Activated CD8-positive, alpha-beta memory T cell treated with anti-CD3 and anti-CD28 coated beads, Interleukin-2, amount 10 ng/mL, durations not matched to agents 7 days and 5 days (primary cell): ENCODE data around the gene CRYBA2. TPM values are rescaled to one million over a fixed set of nuclear protein-coding genes. Genes with fewer than 3 reads are reported as not detected.
A peak's percentile ranks its signal among the peaks of the same experiment; 100 is the strongest.

Source experiments
- ATAC-seq: fragments of 150-1000 bp; cut with Tn5 transposase; one replicate; pipeline ENCODE4 v1.10.0; 2021; ENCODE audit warnings: moderate library complexity
- CTCF ChIA-PET: fragments of 350-600 bp; sonication (Branson Sonifier 250); formaldehyde crosslinking; loops from one replicate; lab custom pipeline; 2021; ENCODE audit warnings: antibody characterized with exemption; lab: Charles Lee
- DNase-seq: peaks from one replicate; pipeline ENCODE4 v3.0.0-alpha.2; 2020
- H3K27ac Mint-ChIP-seq: one replicate; pipeline ENCODE4 v1.8.0; 2021; ENCODE audit warnings: mild to moderate bottlenecking, mixed read lengths
- H3K27me3 Mint-ChIP-seq: one replicate; pipeline ENCODE4 v1.8.0; 2021; ENCODE audit warnings: mixed read lengths
- H3K36me3 Mint-ChIP-seq: one replicate; pipeline ENCODE4 v1.8.0; 2021; ENCODE audit warnings: mild to moderate bottlenecking, mixed read lengths
- H3K4me1 Mint-ChIP-seq: one replicate; pipeline ENCODE4 v1.8.0; 2021; ENCODE audit warnings: mixed read lengths
- H3K4me3 Mint-ChIP-seq: one replicate; pipeline ENCODE4 v1.8.0; 2021; ENCODE audit warnings: mild to moderate bottlenecking, moderate library complexity, mixed read lengths
- H3K9me3 Mint-ChIP-seq: one replicate; pipeline ENCODE4 v1.8.0; 2022; ENCODE audit warnings: low read depth, mixed read lengths
- total RNA-seq, 2 experiments: library from RNA; stranded (reverse); gene quantifications; one replicate each; pipeline ENCODE4 v1.2.3, GENCODE V29; 2021

Gene CRYBA2
- total RNA-seq, 2 experiments from 2014 or later = not detected

DNA sequence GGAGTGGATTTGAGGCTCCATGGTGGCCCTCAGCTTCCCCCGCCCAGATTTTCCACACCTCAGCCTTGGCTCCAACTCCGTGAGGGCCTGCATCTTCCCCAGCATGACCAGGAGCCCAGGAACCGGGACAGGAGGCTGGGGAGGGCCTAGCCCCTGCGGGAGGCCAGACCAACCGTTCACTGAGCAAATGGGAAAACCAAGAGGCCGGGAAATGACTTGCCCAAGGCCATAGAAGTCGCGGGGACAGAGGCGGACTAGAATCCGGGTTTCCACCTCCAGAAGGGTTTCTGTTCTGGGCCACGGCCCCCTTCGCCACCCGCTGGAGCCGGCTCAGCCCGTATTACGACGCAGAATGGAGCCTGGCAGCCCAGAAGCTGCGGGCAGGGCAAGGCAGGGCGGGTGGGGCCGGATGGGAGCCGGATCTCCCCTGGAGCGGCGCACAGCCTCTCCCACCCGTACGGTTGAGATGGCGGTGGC, 7.9 kb upstream of the CRYBA2 start:
- H3K4me1 Mint-ChIP-seq = peaks cover 7% of the 10 kb centered on the region
- H3K27ac Mint-ChIP-seq = no peak overlapping the region
- H3K36me3 Mint-ChIP-seq = no peaks in the 10 kb centered on the region
- ATAC-seq (no peak), DNase-seq (no peak)
- no peak overlapping the region for H3K4me3 Mint-ChIP-seq
- peaks cover 77% of the 10 kb centered on the region for H3K27me3 Mint-ChIP-seq
- CTCF ChIA-PET = interaction anchor here (1.2 to 1.5 kb wide), 3 partner anchors 21 to 57 kb away, joined by 3 to 14 read pairs (median 5); no protein-coding TSS in a partner anchor
- no peaks in the 10 kb centered on the region for H3K9me3 Mint-ChIP-seq

- H3K4me1 Mint-ChIP-seq = peaks cover 8% of the 10 kb centered on the region
- H3K9me3 Mint-ChIP-seq = no peaks in the 10 kb centered on the region
- H3K4me3 Mint-ChIP-seq = no peak overlapping the region
- CTCF ChIA-PET = interaction anchor here (1.2 to 1.5 kb wide), 2 partner anchors 10 to 29 kb away, joined by 3 to 4 read pairs; no protein-coding TSS in a partner anchor
- no peaks in the 10 kb centered on the region for H3K36me3 Mint-ChIP-seq
- DNase-seq (no peak), ATAC-seq (no peak)
- H3K27ac Mint-ChIP-seq = no peak overlapping the region
- peaks cover 80% of the 10 kb centered on the region for H3K27me3 Mint-ChIP-seq
Observed at GRCh38 chr2:219000569-219000960, 7.3 kb upstream of the CRYBA2 start.

DNA sequence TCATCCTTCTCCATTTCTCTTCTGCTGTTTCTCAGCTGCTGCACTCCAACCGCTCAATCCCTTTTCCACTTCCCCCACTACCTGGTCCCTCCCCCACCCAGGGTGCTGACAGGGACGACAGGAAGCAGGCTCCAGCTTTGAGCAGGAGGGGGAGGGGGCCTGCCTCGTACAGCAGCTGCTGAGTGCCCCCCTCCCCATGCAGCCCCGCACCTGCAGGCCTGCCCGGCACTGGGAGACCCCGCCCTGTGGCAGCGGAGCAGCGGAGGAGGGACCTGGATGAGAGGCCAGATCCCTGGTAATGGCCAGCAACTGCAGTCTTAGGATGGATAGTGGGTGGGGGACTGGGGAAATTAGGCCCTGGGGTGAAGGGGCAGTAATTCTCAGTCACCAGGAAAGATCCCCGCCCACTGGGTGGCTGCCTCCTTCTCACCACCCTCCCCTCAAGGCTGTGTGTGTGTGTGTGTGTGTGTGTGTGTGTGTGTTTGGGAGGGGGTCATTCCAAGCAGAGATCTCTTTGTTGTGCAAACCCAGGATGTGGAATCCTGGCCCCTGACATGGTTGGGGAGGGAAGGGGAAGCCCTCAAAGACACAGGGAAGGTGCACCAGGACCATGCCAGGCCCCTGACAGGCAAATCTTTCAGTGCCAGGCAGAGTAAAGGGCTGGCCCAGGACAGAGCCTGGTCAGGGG, 6.8 kb upstream of the CRYBA2 start:
- Mint-ChIP-seq H3K4me3 (no peak overlapping the region), H3K36me3 (no peaks in the 10 kb centered on the region), H3K27ac (no peak overlapping the region), H3K4me1 (peaks cover 8% of the 10 kb centered on the region), H3K9me3 (no peaks in the 10 kb centered on the region), H3K27me3 (peaks cover 80% of the 10 kb centered on the region)
- DNase-seq (no peak), ATAC-seq (no peak)
- CTCF ChIA-PET = interaction anchor here (1.3 to 1.5 kb wide), 2 partner anchors 11 to 17 kb away, joined by 3 to 4 read pairs; no protein-coding TSS in a partner anchor

DNA sequence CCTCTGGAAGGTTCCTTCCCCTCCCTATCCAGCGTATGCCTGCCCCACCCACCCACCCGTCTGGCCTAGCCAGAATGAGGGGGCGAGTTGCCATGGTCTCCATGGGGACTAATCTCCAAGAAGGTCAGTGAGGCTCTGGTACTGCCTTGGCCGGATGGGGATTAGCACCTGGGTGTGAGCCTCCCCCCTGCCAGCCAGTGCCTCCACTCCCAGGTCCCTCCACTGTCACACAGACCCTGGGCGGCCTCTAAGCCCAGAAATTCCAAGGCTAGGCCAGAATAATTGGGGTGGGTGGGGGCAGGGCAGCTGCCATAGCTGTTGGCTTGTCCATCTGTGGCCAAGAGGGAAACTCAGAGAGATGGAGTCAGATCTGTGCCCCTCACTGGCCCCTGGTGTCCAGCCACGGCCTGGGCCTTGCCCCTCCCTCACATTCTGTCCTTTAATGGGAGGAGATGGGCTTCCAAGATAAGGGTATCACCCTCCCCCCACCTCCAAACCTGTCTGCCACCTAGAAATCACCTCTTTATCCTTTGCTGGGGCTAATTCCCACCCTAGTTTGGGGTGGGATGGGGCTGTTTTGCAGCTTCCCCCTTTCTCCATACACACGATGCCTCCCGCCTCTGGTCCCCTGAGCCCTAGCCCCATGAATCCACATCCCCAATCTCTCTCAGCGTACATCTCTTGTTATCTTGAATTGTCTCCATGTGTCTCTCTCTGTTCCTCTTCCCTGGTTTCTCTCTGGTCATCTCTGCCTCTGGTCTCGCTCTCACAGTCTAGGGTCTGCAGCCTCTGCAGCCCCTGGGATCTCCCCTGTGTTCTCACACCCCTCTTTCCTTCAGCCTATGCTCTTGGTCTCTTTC, 6.0 kb upstream of the CRYBA2 start:
- Mint-ChIP-seq H3K27me3 (peaks cover 81% of the 10 kb centered on the region), H3K36me3 (no peaks in the 10 kb centered on the region), H3K9me3 (no peaks in the 10 kb centered on the region), H3K4me1 (peaks cover 8% of the 10 kb centered on the region), H3K27ac (no peak overlapping the region), H3K4me3 (no peak overlapping the region)
- no peak for ATAC-seq
- CTCF ChIA-PET = interaction anchor here (1.3 to 2.3 kb wide), 3 partner anchors 12 to 19 kb away, joined by 3 to 8 read pairs (median 4); no protein-coding TSS in a partner anchor
- no peak for DNase-seq

- H3K9me3 Mint-ChIP-seq = no peaks in the 10 kb centered on the region
- peaks cover 80% of the 10 kb centered on the region for H3K27me3 Mint-ChIP-seq
- H3K4me3 Mint-ChIP-seq = no peak overlapping the region
Observed at GRCh38 chr2:218998414-218999002, 5.3 kb upstream of the CRYBA2 start.

GRCh38 chr2:218997731-218998130, 4.5 kb upstream of the CRYBA2 start:
- DNase-seq (no peak), ATAC-seq (no peak)
- no peaks in the 10 kb centered on the region for H3K36me3 Mint-ChIP-seq
- CTCF ChIA-PET = interaction anchor here (2.3 kb wide), 1 partner anchor 17 kb away, joined by 8 read pairs; no protein-coding TSS in a partner anchor
- H3K27ac Mint-ChIP-seq = no peak overlapping the region
- H3K4me3 Mint-ChIP-seq = no peak overlapping the region
- no peaks in the 10 kb centered on the region for H3K9me3 Mint-ChIP-seq
- H3K27me3 Mint-ChIP-seq = peaks cover 76% of the 10 kb centered on the region
- peaks cover 5% of the 10 kb centered on the region for H3K4me1 Mint-ChIP-seq

More at GRCh38 chr2:218998414-218999002, 5.3 kb upstream of the CRYBA2 start:
- DNase-seq (no peak), ATAC-seq (no peak)
- Mint-ChIP-seq H3K36me3 (no peaks in the 10 kb centered on the region), H3K27ac (no peak overlapping the region), H3K4me1 (peaks cover 8% of the 10 kb centered on the region)
- CTCF ChIA-PET = interaction anchor here (1.3 to 2.3 kb wide), 2 partner anchors 16 to 18 kb away, joined by 3 to 8 read pairs; no protein-coding TSS in a partner anchor

- DNase-seq = no peak
- H3K36me3 Mint-ChIP-seq = no peaks in the 10 kb centered on the region
Observed at GRCh38 chr2:218996937-218997336, 3.7 kb upstream of the CRYBA2 start.

DNA sequence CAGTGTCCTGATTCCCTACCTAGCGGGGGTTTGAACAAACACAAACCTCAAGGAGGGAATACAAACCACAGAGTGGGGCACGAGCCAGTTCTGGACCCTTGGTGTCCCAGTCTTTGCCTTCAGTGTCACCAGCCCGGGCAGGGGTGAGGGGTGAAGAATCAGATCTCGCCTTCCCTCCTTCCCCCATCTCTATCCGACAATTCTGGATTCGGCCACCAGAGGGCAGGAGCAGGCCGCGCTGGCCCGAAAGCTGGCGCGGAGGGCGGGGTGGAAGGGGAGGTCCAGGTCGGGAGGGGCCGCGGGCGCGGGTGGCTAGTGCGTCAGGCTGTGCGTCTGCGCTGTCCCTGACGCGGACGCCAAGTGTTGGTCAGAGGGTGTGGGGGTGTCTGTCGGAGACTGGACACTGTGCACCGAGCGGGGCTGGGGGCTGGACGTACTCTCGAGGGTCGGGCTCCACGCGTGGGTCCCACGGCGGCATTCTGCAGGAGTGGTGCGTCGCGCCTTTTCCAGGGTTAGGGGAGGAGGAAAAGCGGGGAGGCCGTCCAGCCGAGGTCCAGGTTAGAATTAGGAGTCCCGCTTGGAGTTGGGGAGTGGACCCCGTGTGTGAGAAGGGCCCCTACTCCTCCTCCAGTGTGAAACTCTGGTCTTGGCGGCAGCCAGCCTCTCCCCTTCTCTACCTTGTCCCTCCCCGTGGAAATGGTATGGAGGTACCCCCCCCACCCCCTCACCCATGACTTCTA, 2.9 kb upstream of the CRYBA2 start:
- CTCF ChIA-PET = interaction anchor here (0.6 to 5.7 kb wide), 19 partner anchors 8 to 1109 kb away, joined by 3 to 74 read pairs (median 4); partner anchors contain the start of genes CDK5R2 and FEV
- no peaks in the 10 kb centered on the region for H3K36me3 Mint-ChIP-seq
- no peak overlapping the region for H3K4me3 Mint-ChIP-seq
- no peaks in the 10 kb centered on the region for H3K9me3 Mint-ChIP-seq
- peak; percentile 80 for DNase-seq
- H3K4me1 Mint-ChIP-seq = peaks cover 2% of the 10 kb centered on the region
- peak; percentile 66 for ATAC-seq
- H3K27me3 Mint-ChIP-seq = peaks cover 84% of the 10 kb centered on the region
- H3K27ac Mint-ChIP-seq = no peak overlapping the region

More at GRCh38 chr2:218996937-218997336, 3.7 kb upstream of the CRYBA2 start:
- no peak for ATAC-seq
- Mint-ChIP-seq H3K9me3 (no peaks in the 10 kb centered on the region), H3K27ac (no peak overlapping the region), H3K27me3 (peaks cover 81% of the 10 kb centered on the region), H3K4me3 (no peak overlapping the region), H3K4me1 (peaks cover 2% of the 10 kb centered on the region)
- CTCF ChIA-PET = interaction anchor here (0.6 to 5.7 kb wide), 7 partner anchors 8 to 1108 kb away, joined by 3 to 74 read pairs (median 3); partner anchors contain the start of gene FEV

- ATAC-seq (no peak), DNase-seq (no peak)
- CTCF ChIA-PET = interaction anchor here (0.6 to 5.7 kb wide), 19 partner anchors 9 to 702 kb away, joined by 3 to 74 read pairs (median 5); partner anchors contain the start of gene FEV
- Mint-ChIP-seq H3K4me1 (peaks cover 2% of the 10 kb centered on the region), H3K27ac (no peak overlapping the region), H3K27me3 (peaks cover 84% of the 10 kb centered on the region), H3K4me3 (no peak overlapping the region), H3K36me3 (no peaks in the 10 kb centered on the region), H3K9me3 (no peaks in the 10 kb centered on the region)
Observed at GRCh38 chr2:218995561-218995960, 2.3 kb upstream of the CRYBA2 start.

- DNase-seq (no peak), ATAC-seq (no peak)
- Mint-ChIP-seq H3K27ac (no peak overlapping the region), H3K27me3 (peaks cover 89% of the 10 kb centered on the region), H3K4me1 (peaks cover 2% of the 10 kb centered on the region), H3K4me3 (no peak overlapping the region), H3K9me3 (no peaks in the 10 kb centered on the region), H3K36me3 (no peaks in the 10 kb centered on the region)
- CTCF ChIA-PET = interaction anchor here (5.7 kb wide), 1 partner anchor 11 kb away, joined by 74 read pairs; the partner anchor contains the start of gene FEV
Observed at GRCh38 chr2:218992703-218993344, 398 bp downstream of the CRYBA2 start.

GRCh38 chr2:218992196-218992595, 1.0 kb downstream of the CRYBA2 start:
- Mint-ChIP-seq H3K36me3 (no peaks in the 10 kb centered on the region), H3K9me3 (no peaks in the 10 kb centered on the region), H3K4me3 (no peak overlapping the region), H3K27me3 (peaks cover 91% of the 10 kb centered on the region), H3K27ac (no peak overlapping the region), H3K4me1 (peaks cover 2% of the 10 kb centered on the region)
- ATAC-seq = no peak
- no peak for DNase-seq
- CTCF ChIA-PET = interaction anchor here (5.7 kb wide), 1 partner anchor 11 kb away, joined by 74 read pairs; the partner anchor contains the start of gene FEV
